Measurements from ENCODE around the gene PRKCB. TPM values are rescaled to one million over a fixed set of nuclear protein-coding genes. Genes with fewer than 3 reads are reported as not detected.

The PRKCB gene
- total and polyA plus RNA-seq, 2 of the 8 experiments (the other 6 are each of a cell fraction or from before 2014, with no cell fraction given): 7.1 to 12.1 TPM

DNA sequence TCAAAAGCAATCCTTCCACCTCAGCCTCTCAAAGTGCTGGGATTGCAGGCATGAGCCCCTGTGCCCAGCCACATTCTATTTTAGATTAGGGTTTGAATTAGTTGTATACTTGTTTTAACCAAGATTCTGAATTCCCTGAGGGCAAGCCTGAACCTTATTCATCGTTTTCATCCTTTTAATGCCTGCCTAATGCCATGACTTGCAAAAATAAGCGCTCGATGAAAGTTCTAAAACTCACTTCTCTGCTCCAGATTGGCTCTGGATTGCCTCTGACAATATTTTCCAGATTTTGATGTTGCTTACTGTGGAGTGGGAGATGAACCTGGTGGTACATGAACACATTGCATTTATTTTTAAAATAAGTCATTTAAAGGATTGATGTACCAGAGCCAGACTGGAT is 329.5 kb downstream of the PRKCB start:
- H2BK5ac ChIP-seq (ENCODE audit: low read depth, low read length): no peak overlapping the region
- H2AFZ ChIP-seq (ENCODE audit: low read length): no peak overlapping the region
- no peak overlapping the region for H2AK5ac ChIP-seq (ENCODE audit: low read depth, low read length)
- H3K79me2 ChIP-seq (ENCODE audit: control insufficient read depth in 1 of 2, insufficient read depth in 2 of 2, low read length in 2 of 2): no peaks in the 10 kb centered on the region
- ChIA-PET CTCF (ENCODE audit: partially characterized antibody) (interaction anchor here (3.0 kb wide), 1 partner anchor 94 kb away, joined by 12 read pairs; no protein-coding TSS in a partner anchor), POLR2A (ENCODE audit: partially characterized antibody) (no interaction called here)
- no peaks in the 10 kb centered on the region for H3K9me3 ChIP-seq (ENCODE audit: insufficient read depth in 2 of 2, low read depth in 1 of 2, low read length in 1 of 2)
- H3K79me1 ChIP-seq (ENCODE audit: low read depth, low read length): no peaks in the 10 kb centered on the region
- no peaks in the 10 kb centered on the region for H4K20me1 ChIP-seq (replicated peaks in 1 of 2; ENCODE audit: control insufficient read depth in 1 of 2, insufficient read depth in 2 of 2, low read length in 2 of 2)
- H2BK120ac ChIP-seq (replicated peaks; ENCODE audit: low read depth, low read length): no peak overlapping the region
- H3K4ac ChIP-seq (replicated peaks; ENCODE audit: insufficient read length, low read depth, low read length): no peak overlapping the region
- no peak overlapping the region for H3K23ac ChIP-seq (ENCODE audit: insufficient read length)
- no peak overlapping the region for H2BK15ac ChIP-seq (ENCODE audit: low read length)
- no peak overlapping the region for H3K4me2 ChIP-seq (ENCODE audit: insufficient read depth in 1 of 2, low read depth in 2 of 2, low read length in 2 of 2)
- H4K91ac ChIP-seq (replicated peaks; ENCODE audit: insufficient read length, low read length): no peak overlapping the region
- no peak overlapping the region for H3K9ac ChIP-seq (replicated peaks in 1 of 4; ENCODE audit: extremely low read depth in 1 of 4, low read depth in 3 of 4, low read length in 3 of 4)
- no peak overlapping the region for H3K14ac ChIP-seq (ENCODE audit: insufficient read length)
- no peak overlapping the region for H4K8ac ChIP-seq (ENCODE audit: extremely low read depth, insufficient read depth, low read length)
- H2BK20ac ChIP-seq (ENCODE audit: low read length): no peak overlapping the region
- 90% methylated on average over 3 of the region's 3 CpGs; no CpG with 5 or more reads in 1 of the 2 experiments for WGBS, 2 experiments (ENCODE audit: extremely low coverage in 1 of 2, insufficient coverage in 1 of 2, insufficient read length in 1 of 2, insufficient replicate concordance in 2 of 2, low coverage in 1 of 2, low lambda C conversion rate in 2 of 2, missing lambda C conversion rate in 1 of 2)
- H3K4me1 ChIP-seq (replicated peaks in 1 of 4; ENCODE audit: control insufficient read depth in 3 of 4, insufficient read depth in 4 of 4, low read length in 3 of 4): peaks cover 3 to 10% (median 6%) of the 10 kb centered on the region in 4 experiments; a peak in 4 of 7 replicates
- no peak overlapping the region for H3K56ac ChIP-seq (replicated peaks; ENCODE audit: insufficient read length, low read depth, low read length)
- no peak for FAIRE-seq
- no peaks in the 10 kb centered on the region for H3K27me3 ChIP-seq (replicated peaks in 1 of 4; ENCODE audit: control insufficient read depth in 3 of 4, extremely low read depth in 1 of 4, insufficient read depth in 3 of 4, low read length in 3 of 4)
- no peaks in the 10 kb centered on the region for H3K23me2 ChIP-seq (ENCODE audit: low read depth, low read length)
- H3K36me3 ChIP-seq (ENCODE audit: control insufficient read depth in 2 of 4, insufficient read depth in 4 of 4, low read length in 3 of 4): no peaks in the 10 kb centered on the region
- no peak for TF ChIP-seq RBBP5 (IDR thresholded peaks at IDR 0.05; ENCODE audit: borderline replicate concordance, low read depth, low read length)
- TF ChIP-seq BACH1 (IDR thresholded peaks at IDR 0.05; ENCODE audit: low read length): no peak
- TF ChIP-seq, protein P1, sequence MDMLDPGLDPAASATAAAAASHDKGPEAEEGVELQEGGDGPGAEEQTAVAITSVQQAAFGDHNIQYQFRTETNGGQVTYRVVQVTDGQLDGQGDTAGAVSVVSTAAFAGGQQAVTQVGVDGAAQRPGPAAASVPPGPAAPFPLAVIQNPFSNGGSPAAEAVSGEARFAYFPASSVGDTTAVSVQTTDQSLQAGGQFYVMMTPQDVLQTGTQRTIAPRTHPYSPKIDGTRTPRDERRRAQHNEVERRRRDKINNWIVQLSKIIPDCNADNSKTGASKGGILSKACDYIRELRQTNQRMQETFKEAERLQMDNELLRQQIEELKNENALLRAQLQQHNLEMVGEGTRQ (IDR thresholded peaks at IDR 0.05; ENCODE audit: low read length): no peak
- TF ChIP-seq MAFK (IDR thresholded peaks at IDR 0.05; ENCODE audit: low read depth, low read length): no peak
- no peak for TF ChIP-seq ZNF274 (IDR thresholded peaks at IDR 0.05; ENCODE audit: borderline replicate concordance, extremely low read depth, low read length)
- no peak for TF ChIP-seq BRCA1 (IDR thresholded peaks at IDR 0.05; ENCODE audit: low read depth, low read length)
- no peak for TF ChIP-seq ASH2L (IDR thresholded peaks at IDR 0.05; ENCODE audit: low read length)
- H3K27ac ChIP-seq (ENCODE audit: low read depth, low read length): no peak overlapping the region
- no peak for DNase-seq (ENCODE audit: low read depth in 1 of 2, low spot score in 2 of 2)
- no peak overlapping the region for H3K4me3 ChIP-seq (ENCODE audit: extremely low read depth in 1 of 4, insufficient read depth in 2 of 4, low read depth in 3 of 4, low read length in 4 of 4)
- no peak overlapping the region for H3K18ac ChIP-seq (ENCODE audit: extremely low read depth, low read length)
- no peak overlapping the region for H4K5ac ChIP-seq (ENCODE audit: insufficient read length, low read depth, low read length)
- H2BK12ac ChIP-seq (ENCODE audit: low read depth, low read length): no peak overlapping the region
